GM19467 (cell line): ENCODE measurements around the gene CYYR1.

Experiments used
- ATAC-seq: cut with Tn5 transposase; IDR thresholded peaks from one replicate; pipeline ENCODE4 v1.9.1; 2021; ENCODE audit warnings: mild to moderate bottlenecking, moderate library complexity; ENCODE audit not compliant: unreplicated experiment

CYYR1 gene

GRCh38 chr21:26572702-26573381 is at the start of gene CYYR1:
CYYR1 (minus strand) TSS chr21:26573286; CDS start chr21:26572940, 346 bp downstream.
- no peak for ATAC-seq

- no peak for ATAC-seq
Measured at GRCh38 chr21:26617176-26617575, 44.1 kb upstream of the CYYR1 start.

GRCh38 chr21:26614251-26614650 is 41.2 kb upstream of the CYYR1 start:
- no peak for ATAC-seq

DNA sequence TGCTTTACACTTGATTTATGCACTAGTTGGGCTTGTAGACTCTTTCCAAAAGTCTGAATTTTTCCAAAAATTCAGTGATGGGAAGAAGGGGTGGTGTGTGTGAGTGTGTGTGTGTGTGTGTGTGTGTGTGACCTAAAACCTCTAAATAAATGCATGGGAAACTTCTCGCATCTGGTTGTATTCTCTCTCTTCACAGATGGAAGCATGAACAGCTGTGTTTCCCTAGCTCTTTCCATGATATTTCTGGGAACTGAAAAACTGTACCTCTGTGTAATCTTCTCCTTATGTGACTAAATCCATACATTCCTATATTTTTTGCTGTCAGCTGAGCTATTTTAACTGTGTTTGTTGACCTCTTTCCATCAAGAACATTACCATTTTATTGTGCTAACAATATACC is 26.2 kb upstream of the CYYR1 start:
- no peak for ATAC-seq

GRCh38 chr21:26597981-26598380 is 24.9 kb upstream of the CYYR1 start:
- no peak for ATAC-seq

DNA sequence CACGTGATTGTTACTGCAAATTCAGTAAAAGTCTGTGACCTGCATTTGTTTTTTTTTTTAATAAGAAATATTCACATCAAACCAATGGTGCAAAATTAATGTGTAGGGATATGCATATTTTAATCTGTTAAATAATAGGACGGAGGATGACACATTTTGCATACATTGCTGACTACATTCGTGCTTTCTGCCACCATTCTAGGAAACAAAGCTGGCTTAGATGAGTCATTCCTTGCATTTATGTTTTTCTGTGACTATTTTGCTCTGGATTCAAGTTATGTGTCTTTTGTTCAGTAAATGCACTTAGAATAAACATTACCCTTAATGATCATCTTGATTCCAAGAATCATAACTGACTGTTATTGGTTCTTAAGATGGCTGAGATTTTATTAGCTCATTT is 23.9 kb upstream of the CYYR1 start:
- no peak for ATAC-seq

DNA sequence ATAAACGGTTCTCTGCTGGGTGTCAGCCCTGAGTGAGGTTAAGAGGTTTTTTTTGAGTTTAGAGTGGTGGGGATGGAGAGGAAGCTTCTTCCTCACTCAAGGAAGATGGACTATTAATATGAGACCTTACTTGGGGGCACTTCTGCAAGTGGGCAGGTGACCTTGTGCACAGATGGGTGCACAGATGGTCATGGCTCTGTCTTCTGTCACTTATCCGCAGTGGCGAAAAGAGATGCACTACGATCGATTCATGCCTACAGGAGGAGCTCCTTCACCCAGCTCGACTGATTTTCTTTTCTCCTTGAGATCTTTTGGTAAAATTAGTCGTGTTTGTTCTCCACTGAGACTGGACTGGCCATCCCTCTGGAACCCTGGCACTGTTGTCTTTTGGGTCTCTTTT is 22.9 kb upstream of the CYYR1 start:
- ATAC-seq, result no peak

DNA sequence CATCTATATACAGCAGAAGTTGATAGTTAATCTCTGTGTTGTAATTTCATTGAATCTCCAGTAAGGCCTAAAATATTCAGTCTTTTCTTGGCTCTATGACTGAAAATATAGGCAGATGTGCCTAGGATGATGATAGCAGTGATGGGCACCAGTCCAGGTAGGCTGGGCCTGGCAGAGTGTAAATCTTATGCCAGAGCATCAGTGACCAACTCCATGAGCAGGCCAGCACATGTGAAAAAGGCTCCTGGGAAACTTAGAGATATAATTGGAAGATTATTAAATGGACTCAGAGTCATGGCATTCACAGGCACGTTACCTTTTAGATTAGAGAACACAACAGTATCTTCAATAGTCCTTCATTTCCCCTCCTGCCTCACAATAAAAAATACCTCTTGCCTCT is 20.7 kb upstream of the CYYR1 start:
- no peak for ATAC-seq

- no peak for ATAC-seq
Measured at GRCh38 chr21:26591543-26591942, 18.5 kb upstream of the CYYR1 start.

GRCh38 chr21:26588446-26588845 is 15.4 kb upstream of the CYYR1 start:
- no peak for ATAC-seq

- no peak for ATAC-seq
Measured at GRCh38 chr21:26587736-26588201, 14.7 kb upstream of the CYYR1 start.

DNA sequence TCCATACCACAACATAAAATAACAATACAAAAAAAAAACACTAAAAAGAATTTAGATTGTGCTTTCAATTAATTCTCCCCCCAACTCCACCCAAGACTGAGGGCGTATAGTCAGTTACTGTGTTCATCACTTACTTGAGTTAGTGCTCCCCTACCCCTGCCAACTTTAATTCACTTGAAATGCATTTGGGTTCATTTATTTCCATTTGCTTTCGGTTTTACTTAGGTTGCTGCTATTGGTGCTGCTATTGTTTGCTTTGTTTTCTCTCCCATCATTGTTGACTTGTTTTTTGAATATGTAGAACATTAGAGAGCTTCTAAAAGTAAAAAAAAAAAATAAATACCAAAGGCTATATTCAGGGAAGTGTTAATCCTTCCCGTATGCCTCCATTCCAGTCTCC is 10.7 kb upstream of the CYYR1 start:
- ATAC-seq, result no peak

- no peak for ATAC-seq
Measured at GRCh38 chr21:26581818-26582217, 8.7 kb upstream of the CYYR1 start.

GRCh38 chr21:26572076-26572701 is 897 bp downstream of the CYYR1 start:
- no peak for ATAC-seq

- ATAC-seq, result no peak
Measured at GRCh38 chr21:26570203-26570602, 2.9 kb downstream of the CYYR1 start.

- no peak for ATAC-seq
Measured at GRCh38 chr21:26565546-26565945, 7.5 kb downstream of the CYYR1 start.

DNA sequence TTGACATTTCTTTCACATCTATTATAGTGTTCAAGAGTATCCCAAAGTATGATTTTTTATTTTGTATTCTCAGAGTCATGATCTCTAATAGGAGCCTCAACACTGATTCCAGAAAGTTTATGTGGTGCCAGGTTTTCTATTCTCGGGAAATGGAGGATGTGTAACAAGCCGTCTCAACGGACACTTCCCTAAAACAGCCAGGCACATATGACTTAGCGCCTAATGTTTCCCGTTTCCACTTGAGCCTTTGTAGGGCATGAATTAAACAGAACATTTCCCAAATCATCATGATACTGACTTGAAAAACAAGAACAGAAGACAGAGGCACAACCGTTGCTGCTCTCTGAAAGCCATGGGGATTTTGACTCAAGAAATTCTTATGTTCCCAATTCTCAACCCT is 8.0 kb downstream of the CYYR1 start:
- ATAC-seq, result no peak

- no peak for ATAC-seq
Measured at GRCh38 chr21:26563856-26564503, 9.1 kb downstream of the CYYR1 start.

- no peak for ATAC-seq
Measured at GRCh38 chr21:26560612-26561011, 12.5 kb downstream of the CYYR1 start.

GRCh38 chr21:26559099-26559498 is 14.0 kb downstream of the CYYR1 start:
- ATAC-seq, result no peak

DNA sequence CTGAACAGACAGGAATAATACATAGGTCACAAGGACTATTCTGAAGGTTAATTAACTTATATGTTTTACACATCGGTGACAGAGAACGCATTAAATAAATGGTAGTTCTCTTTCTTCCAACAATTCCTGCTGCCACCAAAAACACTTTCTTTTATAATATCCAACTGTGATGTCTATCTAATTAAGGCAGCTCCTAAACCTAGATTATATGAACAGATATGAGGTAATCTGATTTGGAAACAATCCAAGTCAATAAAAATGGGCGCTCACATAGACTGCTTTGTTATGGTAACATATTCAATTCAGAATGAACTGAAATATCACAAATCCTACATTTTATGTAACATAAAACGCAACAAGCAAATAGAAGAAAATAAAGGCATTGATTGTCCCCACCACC is 16.0 kb downstream of the CYYR1 start:
- ATAC-seq, result no peak

DNA sequence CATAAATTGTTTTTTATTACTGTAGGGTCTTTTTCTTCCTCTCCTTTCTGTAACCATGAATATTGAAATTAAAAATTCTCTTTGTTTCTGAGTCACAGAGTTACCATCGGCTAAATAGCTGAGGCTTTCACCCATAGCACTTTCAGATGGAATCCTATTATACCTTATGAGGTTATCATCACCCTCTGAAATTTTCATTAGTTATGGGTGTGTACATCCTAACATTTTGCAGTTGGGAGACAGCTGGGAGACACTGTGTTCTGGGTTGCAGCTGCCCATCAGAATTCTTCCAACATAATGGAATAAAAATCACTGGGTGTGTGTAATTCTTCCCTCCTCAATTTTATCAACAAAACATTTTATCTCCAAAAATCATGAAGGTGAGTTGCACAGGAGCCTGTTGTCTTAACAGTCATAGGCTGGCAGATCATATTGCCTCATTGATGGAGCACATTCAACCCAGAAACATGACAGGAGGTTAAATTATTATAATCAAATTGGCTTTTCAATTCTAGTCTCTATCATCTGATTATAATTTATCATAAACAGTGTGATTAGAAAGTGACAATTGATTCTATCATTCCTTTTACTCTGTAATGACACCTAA is 17.4 kb downstream of the CYYR1 start:
- ATAC-seq, result no peak
